SK-N-SH (cell line): ENCODE results near the gene RPS19.

Experiments used
- CTCF ChIP-seq: fragments of 200-600 bp; sonication (generic); IDR thresholded peaks from 2 replicates; pipeline ENCODE4 v1.6.1; 2017; ENCODE audit warnings: antibody characterized with exemption, mild to moderate bottlenecking, moderate library complexity
- EZH2phosphoT487 ChIP-seq: fragments of 200-600 bp; sonication (generic); IDR thresholded peaks from 2 replicates; pipeline ENCODE4 v1.6.1; 2017; ENCODE audit warnings: low read depth, mixed run types, mild to moderate bottlenecking, antibody characterized with exemption, moderate library complexity, borderline replicate concordance
- ZBTB33 ChIP-seq: IDR thresholded peaks from 2 replicates; pipeline ENCODE4 v1.4.0; 2012; ENCODE audit warnings: low read depth, borderline replicate concordance

- TF ChIP-seq ZBTB33 (no peak), EZH2phosphoT487 (no peak), CTCF (no peak)
Observed at GRCh38 chr19:41868120-41868988, 8.3 kb downstream of the RPS19 start.
